ENCODE results near the gene ACHE.
A peak's percentile ranks its signal among the peaks of the same experiment; 100 is the strongest.
"Not testable (repeated sequence)": the region's sequence is repeated elsewhere in the genome, so short reads cannot be mapped to it uniquely, and the experiment has no call there.

Gene ACHE

DNA sequence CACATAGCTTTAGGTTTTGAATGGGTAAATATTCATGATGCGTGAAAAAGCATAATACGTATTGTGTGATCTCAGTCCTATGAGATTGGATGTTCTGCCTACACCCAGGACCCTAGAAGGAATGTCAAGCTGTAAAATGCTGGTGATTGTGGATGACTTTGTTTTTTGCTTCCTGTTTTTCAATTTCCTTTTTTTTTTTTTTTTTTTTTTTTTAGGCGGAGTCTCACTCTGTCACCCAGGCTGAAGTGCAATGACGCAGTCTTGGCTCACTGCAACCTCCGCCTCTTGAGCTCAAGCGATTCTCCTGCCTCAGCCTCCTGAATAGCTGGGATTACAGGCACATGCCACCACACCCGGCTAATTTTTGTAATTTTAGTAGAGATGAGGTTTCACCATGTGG lies 14.8 kb upstream of the ACHE start:
- not testable (repeated sequence) for H3K9me3 Mint-ChIP-seq (ENCODE audit: low read depth)

DNA sequence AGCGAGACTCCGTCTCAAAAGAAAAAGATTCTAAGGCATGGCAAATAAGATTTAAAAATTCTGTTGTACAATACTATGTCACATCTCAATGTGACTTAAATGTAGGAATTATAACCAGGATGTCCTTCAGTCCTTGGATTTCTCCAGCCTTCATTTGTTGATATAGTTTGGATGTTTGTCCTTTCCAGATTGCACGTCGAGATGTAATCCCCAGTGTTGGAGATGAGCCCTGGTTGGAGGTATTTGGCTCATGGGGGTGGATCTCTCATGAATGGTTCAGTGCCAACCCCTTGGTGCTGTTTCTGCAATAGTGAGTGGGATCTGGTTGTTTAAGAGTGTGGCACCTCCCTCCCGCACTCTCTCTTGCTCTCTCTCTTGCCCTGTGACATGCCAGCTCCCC lies 12.8 kb upstream of the ACHE start:
- no peaks in the 10 kb centered on the region for H3K9me3 Mint-ChIP-seq (ENCODE audit: low read depth)
- no peaks in the 10 kb centered on the region for H3K36me3 Mint-ChIP-seq
- H3K4me3 Mint-ChIP-seq, result no peak overlapping the region
- H3K27ac Mint-ChIP-seq, result no peak overlapping the region
- no peaks in the 10 kb centered on the region for H3K4me1 Mint-ChIP-seq (ENCODE audit: low read depth)
- H3K27me3 Mint-ChIP-seq, result peaks cover 6% of the 10 kb centered on the region

More for the DNA sequence above, 14.8 kb upstream of the ACHE start:
- not testable (repeated sequence) for H3K36me3 Mint-ChIP-seq; H3K4me1 Mint-ChIP-seq (ENCODE audit: low read depth); H3K27me3 Mint-ChIP-seq; H3K27ac Mint-ChIP-seq; H3K4me3 Mint-ChIP-seq

DNA sequence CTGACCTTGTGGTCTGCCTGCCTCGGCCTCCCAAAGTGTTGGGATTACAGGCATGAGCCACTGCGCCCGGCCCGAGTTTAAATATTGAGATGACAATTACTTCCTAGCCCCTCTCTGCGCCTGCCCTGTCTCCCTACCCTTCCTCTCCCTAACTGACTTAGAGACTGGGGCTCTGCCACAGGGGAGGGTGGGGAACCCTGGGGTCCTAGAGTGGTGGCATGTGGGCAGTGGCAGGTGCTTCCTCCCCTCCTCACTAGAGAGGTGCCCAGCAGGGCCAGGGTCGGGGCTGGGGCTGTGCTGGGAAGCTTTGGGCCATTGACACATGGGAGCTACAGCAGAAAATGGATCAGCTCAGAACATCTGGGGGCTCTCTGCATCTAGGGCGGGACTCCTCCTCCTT lies 7.0 kb upstream of the ACHE start:
- Mint-ChIP-seq H3K36me3 (no peaks in the 10 kb centered on the region), H3K4me1 (ENCODE audit: low read depth) (no peaks in the 10 kb centered on the region), H3K27ac (no peak overlapping the region), H3K4me3 (no peak overlapping the region), H3K27me3 (peaks cover 15% of the 10 kb centered on the region), H3K9me3 (ENCODE audit: low read depth) (no peaks in the 10 kb centered on the region)

DNA sequence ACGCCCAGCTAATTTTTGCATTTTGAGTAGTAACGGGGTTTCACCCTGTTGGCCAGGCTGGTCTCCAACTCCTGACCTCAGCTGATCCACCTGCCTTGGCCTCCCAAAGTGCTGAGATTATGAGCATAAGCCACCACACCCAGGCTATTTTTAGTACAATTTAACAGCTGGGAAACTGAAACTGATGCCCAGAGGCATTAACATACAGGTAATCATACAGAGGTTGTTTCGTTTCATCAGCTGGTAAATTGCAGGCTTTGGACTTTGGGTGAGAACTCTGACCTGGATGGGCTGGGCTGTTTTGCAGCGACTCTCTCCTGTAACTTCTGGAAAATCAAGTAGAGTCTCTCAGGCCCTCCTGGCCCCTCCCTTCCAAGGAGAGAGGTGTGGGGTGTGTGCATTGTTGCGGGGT lies 6.2 kb upstream of the ACHE start:
- Mint-ChIP-seq H3K4me1 (ENCODE audit: low read depth) (peaks cover 1% of the 10 kb centered on the region), H3K27me3 (peaks cover 15% of the 10 kb centered on the region), H3K27ac (no peak overlapping the region), H3K36me3 (no peaks in the 10 kb centered on the region), H3K4me3 (no peak overlapping the region), H3K9me3 (ENCODE audit: low read depth) (no peaks in the 10 kb centered on the region)

DNA sequence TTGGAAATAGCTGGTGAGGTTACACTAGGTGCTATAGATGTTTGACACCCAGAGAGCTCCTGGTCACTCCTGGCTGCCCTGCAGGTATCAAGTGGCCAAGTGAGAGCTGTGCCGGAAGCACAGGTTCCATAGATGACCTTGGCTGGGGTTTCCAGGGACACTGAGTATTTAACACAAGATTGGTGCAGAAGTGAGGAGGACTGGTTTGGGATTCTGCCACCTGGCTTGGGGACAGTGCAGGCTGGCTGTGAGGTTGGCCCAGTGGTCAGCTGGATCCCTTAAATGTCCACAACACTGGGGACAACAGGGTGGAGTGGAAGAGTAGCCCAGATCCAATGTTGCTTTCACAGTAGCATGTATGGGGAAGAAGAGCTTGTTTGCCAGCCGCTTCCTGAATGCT lies 5.3 kb upstream of the ACHE start:
- Mint-ChIP-seq H3K36me3 (peaks cover 2% of the 10 kb centered on the region), H3K27me3 (peaks cover 19% of the 10 kb centered on the region), H3K4me3 (no peak overlapping the region), H3K9me3 (ENCODE audit: low read depth) (no peaks in the 10 kb centered on the region), H3K27ac (no peak overlapping the region), H3K4me1 (ENCODE audit: low read depth) (peaks cover 7% of the 10 kb centered on the region)

GRCh38 chr7:100899432-100899831 lies 3.7 kb upstream of the ACHE start:
- peaks cover 8% of the 10 kb centered on the region for H3K4me1 Mint-ChIP-seq (ENCODE audit: low read depth)
- H3K36me3 Mint-ChIP-seq, result peaks cover 2% of the 10 kb centered on the region
- H3K9me3 Mint-ChIP-seq (ENCODE audit: low read depth), result no peaks in the 10 kb centered on the region
- peaks cover 21% of the 10 kb centered on the region for H3K27me3 Mint-ChIP-seq
- H3K4me3 Mint-ChIP-seq, result no peak overlapping the region
- H3K27ac Mint-ChIP-seq, result no peak overlapping the region

GRCh38 chr7:100897772-100898454 lies 2.2 kb upstream of the ACHE start:
- peaks cover 21% of the 10 kb centered on the region for H3K27me3 Mint-ChIP-seq
- H3K27ac Mint-ChIP-seq, result no peak overlapping the region
- peaks cover 2% of the 10 kb centered on the region for H3K36me3 Mint-ChIP-seq
- peak overlapping the region; percentile 66 for H3K4me3 Mint-ChIP-seq
- H3K4me1 Mint-ChIP-seq (ENCODE audit: low read depth), result peaks cover 8% of the 10 kb centered on the region
- no peaks in the 10 kb centered on the region for H3K9me3 Mint-ChIP-seq (ENCODE audit: low read depth)

DNA sequence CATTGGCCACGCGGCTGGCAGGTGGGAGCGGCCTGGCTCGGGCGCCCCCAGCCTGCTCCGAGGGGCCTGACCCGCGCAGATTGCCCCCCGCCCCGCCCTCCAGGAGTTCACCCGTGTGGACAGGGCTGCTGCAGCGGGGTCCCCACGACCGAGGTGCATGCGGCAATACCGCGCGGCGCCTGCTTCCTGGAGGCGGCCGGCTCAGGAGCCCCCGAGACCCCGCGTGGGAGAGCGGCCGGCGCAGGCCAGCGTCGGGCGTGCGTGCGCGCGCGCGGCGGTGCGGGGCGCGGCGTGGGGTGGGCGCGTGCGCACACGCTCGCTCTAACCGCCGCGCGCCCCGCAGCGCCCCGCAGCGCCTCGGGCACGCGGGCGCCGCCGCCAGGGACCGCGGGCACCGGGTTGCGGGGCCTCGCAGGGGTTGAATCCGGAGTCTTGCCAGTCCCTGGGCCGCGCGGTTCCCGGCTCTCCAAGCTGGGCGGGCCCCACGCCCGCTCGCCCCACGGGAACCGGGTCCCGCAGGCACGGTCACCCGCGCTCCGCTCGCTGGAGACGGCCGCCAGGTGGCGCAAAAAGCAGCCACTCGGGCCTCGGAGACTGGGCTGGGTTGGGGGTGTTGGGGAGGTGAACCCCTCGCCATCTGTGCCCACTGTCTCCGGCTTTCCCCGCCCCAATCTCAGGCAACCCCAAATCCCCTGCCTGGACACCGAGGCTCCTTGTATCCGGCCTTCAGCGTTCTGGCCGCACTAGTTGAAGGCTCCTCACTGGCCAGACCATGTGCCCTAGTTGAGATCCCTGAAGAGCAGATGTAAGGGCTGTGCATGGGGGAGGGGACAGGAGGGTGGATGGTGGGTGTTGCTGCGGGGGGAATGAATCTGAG lies 1.3 kb upstream of the ACHE start:
- peak overlapping the region; percentile 63 for H3K4me3 Mint-ChIP-seq
- H3K36me3 Mint-ChIP-seq, result peaks cover 2% of the 10 kb centered on the region
- no peaks in the 10 kb centered on the region for H3K9me3 Mint-ChIP-seq (ENCODE audit: low read depth)
- peaks cover 8% of the 10 kb centered on the region for H3K4me1 Mint-ChIP-seq (ENCODE audit: low read depth)
- peaks cover 21% of the 10 kb centered on the region for H3K27me3 Mint-ChIP-seq
- H3K27ac Mint-ChIP-seq, result no peak overlapping the region

GRCh38 chr7:100895956-100896731 lies 456 bp upstream of the ACHE start:
- Mint-ChIP-seq H3K27me3 (peaks cover 24% of the 10 kb centered on the region), H3K4me3 (peak overlapping the region; percentile 92), H3K4me1 (ENCODE audit: low read depth) (peaks cover 12% of the 10 kb centered on the region), H3K9me3 (ENCODE audit: low read depth) (no peaks in the 10 kb centered on the region), H3K36me3 (peaks cover 2% of the 10 kb centered on the region), H3K27ac (peak overlapping the region; percentile 46)

- Mint-ChIP-seq H3K27ac (no peak overlapping the region), H3K27me3 (peaks cover 16% of the 10 kb centered on the region), H3K9me3 (ENCODE audit: low read depth) (no peaks in the 10 kb centered on the region), H3K36me3 (peaks cover 2% of the 10 kb centered on the region), H3K4me3 (peak overlapping the region; percentile 23), H3K4me1 (ENCODE audit: low read depth) (peaks cover 18% of the 10 kb centered on the region)
Measured at GRCh38 chr7:100894860-100895700, 608 bp downstream of the ACHE start.

- Mint-ChIP-seq H3K27ac (no peak overlapping the region), H3K27me3 (peaks cover 15% of the 10 kb centered on the region), H3K9me3 (ENCODE audit: low read depth) (no peaks in the 10 kb centered on the region), H3K4me3 (peak overlapping the region; percentile 3), H3K36me3 (peaks cover 2% of the 10 kb centered on the region), H3K4me1 (ENCODE audit: low read depth) (peaks cover 18% of the 10 kb centered on the region)
Measured at GRCh38 chr7:100893910-100894721, 1.6 kb downstream of the ACHE start.

- H3K36me3 Mint-ChIP-seq, result peaks cover 2% of the 10 kb centered on the region
- no peaks in the 10 kb centered on the region for H3K9me3 Mint-ChIP-seq (ENCODE audit: low read depth)
- H3K4me3 Mint-ChIP-seq, result no peak overlapping the region
- H3K27ac Mint-ChIP-seq, result no peak overlapping the region
- peaks cover 20% of the 10 kb centered on the region for H3K4me1 Mint-ChIP-seq (ENCODE audit: low read depth)
- peaks cover 15% of the 10 kb centered on the region for H3K27me3 Mint-ChIP-seq
Measured at GRCh38 chr7:100893318-100893895, 2.3 kb downstream of the ACHE start.

Data from activated naive CD8-positive, alpha-beta T cell (primary cell).